ENCODE data around the gene ANKRD44.

ANKRD44 gene

DNA sequence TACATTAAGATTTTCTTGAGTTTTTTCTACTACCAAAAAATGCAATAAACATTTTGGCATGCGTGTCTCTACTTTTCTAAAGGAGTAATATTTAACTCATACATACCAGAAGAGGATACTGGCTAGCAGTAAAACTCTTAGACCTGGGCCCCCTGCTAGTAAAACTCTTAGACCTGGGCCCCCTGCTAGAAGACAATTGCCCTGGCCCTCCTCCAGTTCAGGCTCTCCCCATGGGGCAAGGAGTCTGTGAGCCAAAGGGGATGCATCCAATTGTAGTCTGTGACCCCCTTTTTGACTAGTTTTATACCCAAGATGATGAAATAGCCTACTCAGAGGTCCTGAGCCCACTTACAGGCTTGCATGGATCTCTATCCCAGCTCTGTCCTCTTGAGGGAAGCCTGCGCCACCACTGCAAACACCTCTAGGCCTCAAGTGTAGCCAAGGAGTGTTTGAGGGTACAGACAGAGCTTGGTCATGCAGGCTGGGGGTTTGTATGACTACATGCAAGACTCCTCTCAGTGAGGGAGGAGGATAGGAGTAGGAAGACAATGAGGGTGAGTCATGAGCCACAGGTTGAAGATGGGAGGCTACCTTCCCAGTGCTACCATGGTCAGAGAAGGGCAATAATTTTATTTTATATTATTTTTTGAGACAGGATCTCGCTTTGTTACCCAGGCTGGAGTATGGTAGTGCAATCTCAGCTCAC lies 338.9 kb downstream of the ANKRD44 start:
- DNase-seq, result no peak

- no peak for DNase-seq
These were observed 340.5 kb downstream of the ANKRD44 start for GRCh38 chr2:196970099-196970498.

- DNase-seq, result no peak
These were observed 342.1 kb downstream of the ANKRD44 start for GRCh38 chr2:196968516-196968915.

DNA sequence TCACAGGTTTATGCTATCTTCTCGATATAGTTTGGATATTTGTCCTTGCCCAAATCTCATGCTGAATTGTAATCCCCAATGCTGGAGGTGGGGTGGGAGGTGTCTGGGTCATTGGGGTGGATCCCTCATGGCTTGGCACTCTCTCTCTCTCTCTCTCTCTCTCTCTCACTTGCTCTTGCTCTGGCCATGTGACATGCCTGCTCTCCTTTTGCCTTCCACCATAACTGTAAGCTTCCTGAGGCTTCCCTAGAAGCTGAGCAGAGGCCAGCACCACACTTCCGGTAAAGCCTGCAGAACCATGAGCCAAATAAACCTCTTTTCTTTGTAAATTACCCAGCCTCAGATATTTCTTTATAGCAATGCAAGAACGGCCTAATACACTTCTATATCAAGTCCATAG lies 342.8 kb downstream of the ANKRD44 start:
- DNase-seq, result no peak

DNA sequence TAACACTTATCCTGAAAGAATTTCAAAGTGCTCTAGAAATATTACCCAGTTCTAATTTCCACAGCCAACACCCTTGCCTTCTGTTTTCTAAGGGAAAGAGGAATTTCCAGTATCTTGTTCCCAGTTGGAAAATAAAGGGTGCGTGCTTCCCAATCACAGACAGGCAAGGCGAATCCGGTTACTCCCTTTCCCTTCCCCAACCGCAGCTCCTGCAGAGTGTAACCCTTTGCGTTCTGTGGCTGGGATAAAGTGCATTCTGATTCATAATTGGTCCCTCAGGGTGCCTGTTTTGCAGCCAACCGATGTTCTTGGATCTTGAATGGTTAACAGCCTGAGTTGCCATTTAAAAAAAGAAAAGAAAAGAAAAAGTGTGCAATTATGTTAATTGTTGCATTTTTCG lies 343.5 kb downstream of the ANKRD44 start:
- DNase-seq, result no peak

GRCh38 chr2:196966061-196966460 lies 344.5 kb downstream of the ANKRD44 start:
- DNase-seq, result no peak

GRCh38 chr2:196965651-196966050 lies 344.9 kb downstream of the ANKRD44 start:
- no peak for DNase-seq

DNA sequence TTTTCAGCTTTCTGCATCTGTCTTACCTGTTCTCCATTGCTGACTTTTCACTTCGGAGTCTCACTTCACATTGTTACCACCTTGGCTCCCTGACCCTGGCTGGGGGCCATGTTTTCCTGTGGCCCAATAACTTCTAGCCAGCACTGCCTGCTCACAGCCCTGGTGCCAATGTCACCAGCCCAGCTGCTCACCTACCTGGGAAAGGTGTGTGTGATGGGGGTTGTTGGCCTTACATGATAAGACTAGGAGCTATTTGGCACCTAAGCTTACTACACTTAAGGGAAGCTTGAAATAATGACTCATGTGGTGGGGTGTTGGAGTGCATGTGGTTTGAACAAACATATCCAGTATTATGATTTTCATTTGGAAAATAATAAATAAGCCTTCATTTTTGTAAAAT lies 346.6 kb downstream of the ANKRD44 start:
- DNase-seq, result no peak

- no peak for DNase-seq
These were observed 347.5 kb downstream of the ANKRD44 start for GRCh38 chr2:196963043-196963442.

- DNase-seq, result no peak
These were observed 348.3 kb downstream of the ANKRD44 start for GRCh38 chr2:196962325-196962724.

DNA sequence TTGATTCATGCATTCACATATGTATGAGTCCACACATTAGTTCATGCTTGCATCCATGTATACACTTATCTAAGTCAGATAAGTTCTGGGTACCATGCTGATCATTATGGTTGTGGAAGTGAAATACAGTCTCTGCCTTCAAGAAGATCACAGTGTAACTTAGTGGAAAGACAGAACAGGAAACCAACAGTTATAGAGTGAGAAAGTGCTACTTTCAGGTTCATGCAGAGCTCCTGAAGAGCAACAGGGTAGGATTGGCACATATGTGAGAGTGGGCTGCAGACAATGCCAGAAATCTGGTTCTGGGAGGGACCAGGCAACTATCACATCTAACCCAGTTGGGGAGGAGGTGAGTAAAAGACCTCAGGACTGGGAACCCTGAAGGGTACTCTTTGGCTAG lies 348.7 kb downstream of the ANKRD44 start:
- DNase-seq, result no peak

DNA sequence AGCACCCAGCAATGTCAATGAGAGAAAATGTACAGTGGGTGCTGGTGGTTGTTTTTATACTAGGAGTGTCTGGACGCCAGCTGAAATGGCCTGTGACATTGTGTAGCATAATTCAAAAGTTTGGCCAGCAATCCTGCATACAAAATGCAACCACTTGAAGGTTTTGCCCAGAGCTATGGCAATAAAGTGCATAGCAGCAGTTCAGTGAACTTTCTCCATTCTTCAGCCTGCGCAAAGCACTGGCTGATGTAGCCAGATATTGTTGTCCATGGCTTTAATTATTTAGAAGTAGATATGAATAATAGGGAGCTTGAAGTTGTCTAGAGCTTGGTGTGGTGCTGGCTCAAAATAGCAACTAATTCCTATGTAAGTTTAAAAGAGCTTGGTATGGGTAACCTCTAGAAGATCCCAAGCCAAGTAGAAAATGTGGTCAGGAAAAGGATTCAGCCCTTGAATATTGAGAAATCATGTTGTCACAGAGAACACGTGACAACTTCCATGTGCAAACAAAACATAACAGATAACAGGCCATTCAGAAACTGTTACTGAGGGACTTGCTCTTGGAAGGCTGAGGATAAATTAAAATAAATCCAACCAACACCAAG lies 350.7 kb downstream of the ANKRD44 start:
- DNase-seq, result no peak

DNA sequence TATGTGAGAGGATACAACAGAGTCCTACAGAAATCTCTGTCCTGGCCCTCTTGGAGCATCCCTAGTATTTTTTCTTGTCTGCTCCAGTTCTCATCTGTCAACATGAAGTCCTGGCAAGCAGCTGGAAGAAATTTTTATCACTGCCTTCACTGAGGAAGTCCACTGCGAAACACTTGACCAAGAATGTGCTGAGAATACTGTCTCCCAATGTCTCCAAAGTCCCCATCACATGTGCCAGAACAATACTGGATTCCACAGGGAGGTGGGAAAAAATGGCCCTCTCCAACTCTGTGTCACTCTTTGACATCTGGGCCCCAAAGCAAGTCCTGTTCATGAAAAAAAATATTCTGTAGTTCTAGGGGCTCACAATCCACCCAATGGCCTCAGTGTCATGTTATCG lies 351.3 kb downstream of the ANKRD44 start:
- no peak for DNase-seq

GRCh38 chr2:196957881-196958525 lies 352.6 kb downstream of the ANKRD44 start:
- DNase-seq, result no peak

DNA sequence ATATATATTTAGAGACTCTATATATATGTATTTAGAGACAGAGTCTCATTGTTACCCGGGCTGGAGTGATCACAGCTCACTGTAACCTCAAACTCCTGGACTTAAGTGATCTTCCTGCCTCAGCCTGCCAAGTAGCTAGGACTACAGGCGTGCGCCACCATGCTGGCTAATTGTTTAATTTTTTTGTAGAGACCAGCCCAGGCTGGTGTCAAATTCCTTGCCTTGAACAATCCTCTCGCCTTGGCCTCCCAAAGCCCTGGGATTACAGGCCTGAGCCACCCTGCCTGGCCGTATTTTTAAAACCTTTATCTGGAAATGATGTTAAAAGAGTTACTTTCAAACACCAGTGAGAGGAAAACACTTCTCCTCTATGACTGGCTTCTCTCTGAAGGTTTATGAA lies 353.1 kb downstream of the ANKRD44 start:
- no peak for DNase-seq

- DNase-seq, result no peak
These were observed 354.5 kb downstream of the ANKRD44 start for GRCh38 chr2:196956069-196956468.

- no peak for DNase-seq
These were observed 355.5 kb downstream of the ANKRD44 start for GRCh38 chr2:196955036-196955435.

DNA sequence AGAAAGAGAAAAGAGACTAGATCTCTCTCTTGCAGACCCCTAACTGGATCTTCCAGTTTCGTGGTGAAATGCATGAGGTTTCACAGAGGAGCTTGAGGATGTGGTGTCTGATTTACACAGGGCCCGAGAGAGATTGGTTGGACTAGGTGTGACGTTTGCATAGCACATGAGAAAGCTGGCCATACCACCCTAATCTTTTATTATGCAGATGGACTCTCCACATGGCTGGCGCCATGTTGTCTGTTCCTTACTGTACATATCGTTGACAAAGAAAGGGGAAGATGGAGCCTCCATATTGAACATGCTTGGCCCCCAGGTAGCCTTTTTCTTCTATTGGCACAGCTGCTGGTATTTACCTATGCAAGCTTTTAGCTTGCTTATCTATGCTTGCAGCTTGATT lies 356.6 kb downstream of the ANKRD44 start:
- no peak for DNase-seq

DNA sequence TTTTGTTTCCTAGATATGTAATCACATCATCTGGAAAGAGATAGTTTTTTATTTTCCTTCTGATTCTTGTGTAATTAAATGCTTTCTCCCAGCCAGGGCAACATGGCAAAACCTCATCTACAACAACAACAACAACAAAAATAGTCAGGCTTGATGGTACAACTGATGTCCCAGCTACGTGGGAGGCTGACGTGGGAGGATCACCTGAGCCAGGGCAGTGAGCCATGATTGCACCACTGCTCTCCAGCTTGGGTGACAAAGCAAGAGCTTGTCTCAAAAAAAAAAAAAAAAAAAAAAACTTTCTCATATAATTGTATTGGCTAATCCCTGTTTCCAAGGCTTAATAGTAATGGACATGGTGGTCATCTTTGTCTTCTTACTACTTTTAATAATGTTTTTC lies 357.6 kb downstream of the ANKRD44 start:
- DNase-seq, result no peak

DNA sequence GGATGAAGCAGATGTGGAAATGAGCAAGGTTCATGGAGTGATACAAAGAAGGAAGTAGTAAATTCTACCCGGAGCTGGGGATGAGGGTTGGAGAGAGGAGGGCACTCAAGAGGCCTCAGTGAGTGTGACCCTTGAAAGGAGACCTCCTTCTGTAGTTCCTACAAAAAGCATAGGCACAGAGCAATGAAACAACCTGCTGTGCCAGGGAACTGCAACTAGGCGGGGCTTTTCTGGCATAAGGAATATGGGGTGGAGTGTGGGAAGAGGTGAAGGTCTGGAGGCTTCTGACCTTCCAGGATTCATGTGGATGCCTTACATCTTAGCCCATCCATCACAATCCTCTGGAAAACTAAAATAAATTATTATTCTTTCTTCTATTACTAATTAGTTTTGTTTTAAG lies 358.6 kb downstream of the ANKRD44 start:
- no peak for DNase-seq

DNA sequence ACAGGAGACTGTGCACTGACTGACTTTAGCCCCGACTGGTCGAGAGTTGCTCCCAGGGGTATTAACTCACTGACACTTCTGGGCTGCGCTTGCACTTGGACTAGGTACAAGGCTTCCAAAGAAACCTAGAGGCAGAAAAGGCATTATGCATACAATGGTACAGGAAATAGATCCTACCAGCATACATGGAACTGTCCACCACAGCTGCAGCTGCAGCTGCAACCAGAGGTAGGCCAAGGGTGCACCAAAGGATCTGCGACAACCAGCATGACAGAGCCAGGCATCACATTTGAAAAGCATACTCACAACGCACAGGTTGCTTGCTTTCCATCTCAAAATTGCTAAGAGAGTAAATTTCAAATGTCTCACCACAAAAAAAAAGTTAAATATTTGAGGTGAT lies 361.5 kb downstream of the ANKRD44 start:
- DNase-seq, result no peak

DNA sequence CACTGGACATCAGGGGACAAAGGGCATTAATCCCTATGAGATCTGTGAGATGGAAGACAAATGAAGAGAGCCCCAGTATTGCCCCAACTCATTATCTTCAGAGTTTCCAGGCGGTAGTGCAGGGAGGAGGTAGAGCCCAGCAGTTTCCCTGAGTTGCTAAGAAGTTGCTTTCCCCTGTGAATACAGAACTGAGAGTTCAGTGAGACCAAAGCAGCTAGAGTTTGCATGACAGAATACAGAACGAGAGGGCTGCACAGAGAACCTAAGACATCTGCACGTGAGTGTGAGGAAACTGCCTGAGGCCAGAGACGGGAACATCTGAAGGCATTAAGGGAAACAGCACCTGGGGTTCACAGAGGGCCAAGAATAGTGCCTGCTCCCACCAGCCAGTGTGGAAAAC lies 366.0 kb downstream of the ANKRD44 start:
- no peak for DNase-seq

DNA sequence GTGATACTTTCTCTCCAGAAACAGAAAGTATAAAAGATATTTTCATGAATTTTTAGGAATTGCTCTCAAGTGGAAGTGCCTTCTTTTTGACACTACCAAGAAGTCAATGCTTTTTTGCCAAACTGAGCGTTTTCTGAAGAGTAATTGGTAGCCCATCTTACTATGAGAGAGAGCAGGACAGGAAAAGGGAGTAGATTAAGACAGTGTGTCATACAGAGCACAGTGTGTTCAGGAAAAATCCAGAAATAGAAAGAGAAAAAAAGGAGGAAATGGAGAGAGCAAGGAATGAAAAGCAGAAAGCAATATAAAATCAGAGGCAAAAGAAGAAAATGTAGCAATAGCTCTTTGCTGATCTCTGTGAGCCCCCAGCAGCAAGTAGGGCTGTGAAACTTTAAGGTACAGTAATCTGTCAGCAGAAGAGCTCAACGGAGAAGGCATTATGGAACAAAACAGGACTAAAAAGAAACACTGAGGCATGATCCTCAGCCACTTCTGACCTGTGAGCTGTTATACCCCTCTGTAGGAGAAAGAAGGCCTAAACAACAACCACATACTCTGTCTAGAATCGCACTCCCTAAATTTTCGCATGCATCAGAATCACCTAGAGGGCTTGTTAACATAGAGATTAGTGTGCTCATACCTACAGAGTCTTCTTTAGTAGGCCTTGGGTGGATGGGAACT lies 369.0 kb downstream of the ANKRD44 start:
- DNase-seq, result no peak

GRCh38 chr2:196939371-196939770 lies 371.2 kb downstream of the ANKRD44 start:
- DNase-seq, result no peak
